ENCODE measurements around the gene SCAMP4.

DNA sequence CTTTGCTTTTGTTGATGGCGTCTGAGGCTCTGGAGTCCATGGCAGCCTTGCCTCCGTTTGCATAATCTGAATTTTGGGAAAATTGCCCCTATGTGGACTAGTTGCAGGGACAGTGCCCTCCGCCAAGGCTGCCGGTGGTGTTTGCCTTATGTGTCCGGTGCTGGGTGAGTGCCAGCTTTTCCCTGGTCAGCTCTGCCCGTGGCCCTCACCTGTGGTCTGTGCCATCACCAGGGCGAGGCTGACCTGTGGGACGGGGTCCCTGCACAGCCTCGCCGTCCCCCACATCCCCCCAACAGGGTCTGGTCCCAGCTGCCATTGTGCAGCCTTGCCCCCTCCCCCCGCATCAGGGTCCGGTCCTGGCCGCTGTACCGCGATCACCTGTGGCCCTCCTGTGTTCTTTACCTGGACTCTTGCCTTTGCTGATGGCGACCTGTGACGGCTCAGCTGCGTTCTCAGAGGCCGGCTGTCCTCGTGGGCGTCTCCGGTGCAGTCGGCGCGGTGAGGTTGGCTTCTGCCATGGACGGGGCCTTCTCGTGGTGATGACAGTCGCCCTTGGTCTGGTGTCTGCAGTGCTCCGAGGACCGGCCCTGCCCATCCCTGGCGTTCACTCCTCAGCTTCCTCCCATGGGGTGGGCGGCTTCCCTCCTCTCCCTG lies 48.4 kb downstream of the SCAMP4 start:
- TF ChIP-seq, protein P1, sequence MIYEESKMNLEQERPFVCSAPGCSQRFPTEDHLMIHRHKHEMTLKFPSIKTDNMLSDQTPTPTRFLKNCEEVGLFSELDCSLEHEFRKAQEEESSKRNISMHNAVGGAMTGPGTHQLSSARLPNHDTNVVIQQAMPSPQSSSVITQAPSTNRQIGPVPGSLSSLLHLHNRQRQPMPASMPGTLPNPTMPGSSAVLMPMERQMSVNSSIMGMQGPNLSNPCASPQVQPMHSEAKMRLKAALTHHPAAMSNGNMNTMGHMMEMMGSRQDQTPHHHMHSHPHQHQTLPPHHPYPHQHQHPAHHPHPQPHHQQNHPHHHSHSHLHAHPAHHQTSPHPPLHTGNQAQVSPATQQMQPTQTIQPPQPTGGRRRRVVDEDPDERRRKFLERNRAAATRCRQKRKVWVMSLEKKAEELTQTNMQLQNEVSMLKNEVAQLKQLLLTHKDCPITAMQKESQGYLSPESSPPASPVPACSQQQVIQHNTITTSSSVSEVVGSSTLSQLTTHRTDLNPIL (CRISPR knock-in tag; IDR thresholded peaks at IDR 0.05; ENCODE audit: low read depth): no peak
- TF ChIP-seq PATZ1 (CRISPR knock-in tag; IDR thresholded peaks at IDR 0.05; ENCODE audit: borderline replicate concordance) (no peak), SNAI2 (CRISPR knock-in tag; IDR thresholded peaks at IDR 0.05) (no peak), ZNF8 (CRISPR knock-in tag; IDR thresholded peaks at IDR 0.05) (no peak), ZFP3 (CRISPR knock-in tag; IDR thresholded peaks at IDR 0.05) (no peak), ISL1 (CRISPR knock-in tag; IDR thresholded peaks at IDR 0.05) (no peak)
